AG09319 (cell line): ENCODE results near the gene RNGTT.

Experiments used
- DNase-seq: peaks from one replicate; pipeline ENCODE4 v3.0.0-alpha.2; 2010; ENCODE audit warnings: low read depth; ENCODE audit errors: extremely low read depth
- TF ChIP-seq, protein P1 (sequence below): IDR thresholded peaks from 2 replicates; pipeline ENCODE4 v1.5.1; 2011; ENCODE audit warnings: low read depth, mild to moderate bottlenecking, inconsistent platforms, low read length, moderate library complexity

The RNGTT gene

GRCh38 chr6:88899569-88900316 lies 63.7 kb downstream of the RNGTT start:
- TF ChIP-seq, protein P1, sequence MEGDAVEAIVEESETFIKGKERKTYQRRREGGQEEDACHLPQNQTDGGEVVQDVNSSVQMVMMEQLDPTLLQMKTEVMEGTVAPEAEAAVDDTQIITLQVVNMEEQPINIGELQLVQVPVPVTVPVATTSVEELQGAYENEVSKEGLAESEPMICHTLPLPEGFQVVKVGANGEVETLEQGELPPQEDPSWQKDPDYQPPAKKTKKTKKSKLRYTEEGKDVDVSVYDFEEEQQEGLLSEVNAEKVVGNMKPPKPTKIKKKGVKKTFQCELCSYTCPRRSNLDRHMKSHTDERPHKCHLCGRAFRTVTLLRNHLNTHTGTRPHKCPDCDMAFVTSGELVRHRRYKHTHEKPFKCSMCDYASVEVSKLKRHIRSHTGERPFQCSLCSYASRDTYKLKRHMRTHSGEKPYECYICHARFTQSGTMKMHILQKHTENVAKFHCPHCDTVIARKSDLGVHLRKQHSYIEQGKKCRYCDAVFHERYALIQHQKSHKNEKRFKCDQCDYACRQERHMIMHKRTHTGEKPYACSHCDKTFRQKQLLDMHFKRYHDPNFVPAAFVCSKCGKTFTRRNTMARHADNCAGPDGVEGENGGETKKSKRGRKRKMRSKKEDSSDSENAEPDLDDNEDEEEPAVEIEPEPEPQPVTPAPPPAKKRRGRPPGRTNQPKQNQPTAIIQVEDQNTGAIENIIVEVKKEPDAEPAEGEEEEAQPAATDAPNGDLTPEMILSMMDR = no peak
- no peak for DNase-seq

DNA sequence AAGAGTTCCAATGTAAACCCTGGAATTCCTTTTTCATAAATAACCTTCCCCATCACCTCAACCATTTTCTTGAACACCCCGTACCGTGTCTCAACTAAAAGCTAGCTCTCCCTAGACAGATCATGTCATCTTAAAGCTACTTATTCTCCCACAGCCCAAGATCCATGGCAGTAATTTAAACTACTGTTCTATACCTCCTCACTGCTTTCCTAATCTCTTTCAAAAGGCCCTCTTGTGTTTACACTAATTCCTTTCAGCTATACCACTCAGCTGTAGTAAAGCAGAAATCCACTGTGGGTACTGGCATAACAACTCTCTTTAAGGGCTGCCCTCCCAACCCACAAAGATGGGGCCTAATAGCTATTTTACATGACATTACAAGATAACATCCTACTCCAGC lies 67.5 kb downstream of the RNGTT start:
- TF ChIP-seq, protein P1 = no peak

GRCh38 chr6:88890860-88891845 lies 72.3 kb downstream of the RNGTT start:
- TF ChIP-seq, protein P1 = no peak
- no peak for DNase-seq

More for the DNA sequence above, 67.5 kb downstream of the RNGTT start:
- DNase-seq = no peak

- TF ChIP-seq, protein P1 = no peak
- no peak for DNase-seq
Observed at GRCh38 chr6:88890394-88890793, 73.0 kb downstream of the RNGTT start.

DNA sequence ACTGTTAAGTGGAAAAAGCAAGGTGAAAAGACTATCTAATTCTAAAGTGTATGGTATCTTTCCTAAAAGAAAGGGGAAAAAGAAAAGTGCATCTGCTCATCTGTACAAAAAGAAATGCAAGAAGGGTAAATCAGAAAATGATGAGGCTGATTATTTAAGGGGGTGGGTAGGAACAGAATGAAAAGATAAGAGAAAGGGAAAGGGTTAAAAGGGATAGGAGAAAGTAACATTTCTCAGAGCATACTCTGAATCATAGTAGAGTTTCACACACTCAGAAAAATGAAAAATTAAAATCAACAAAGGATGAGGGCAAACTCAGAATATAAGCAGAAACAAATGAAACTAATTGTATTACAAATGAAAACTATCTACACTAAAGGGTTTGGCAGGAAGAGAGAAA lies 79.1 kb downstream of the RNGTT start:
- TF ChIP-seq, protein P1 = no peak
- no peak for DNase-seq

DNA sequence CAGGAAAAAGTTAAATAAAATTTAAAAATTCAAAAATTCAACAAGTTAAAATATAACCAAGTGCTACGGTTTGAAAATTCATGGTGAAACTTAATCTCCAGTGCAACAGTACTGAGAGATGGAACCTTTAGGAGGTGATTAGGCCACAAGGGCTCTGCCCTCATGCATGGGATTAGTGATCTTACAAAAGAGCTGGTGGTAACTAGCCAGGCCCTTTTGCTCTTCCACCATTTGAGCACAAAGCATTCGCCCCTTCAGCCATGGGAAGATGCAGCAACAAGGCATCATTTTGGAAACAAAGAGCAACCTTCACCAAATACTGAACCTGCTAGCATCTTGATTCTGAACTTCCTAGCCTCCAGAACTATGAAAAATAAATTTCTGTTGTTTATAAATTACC lies 80.9 kb downstream of the RNGTT start:
- TF ChIP-seq, protein P1 = no peak
- no peak for DNase-seq

GRCh38 chr6:88881451-88881850 lies 82.0 kb downstream of the RNGTT start:
- DNase-seq = no peak
- TF ChIP-seq, protein P1 = no peak
